ENCODE results near the gene IRF2BPL. TPM values are rescaled to one million over a fixed set of nuclear protein-coding genes. Genes with fewer than 3 reads are reported as not detected.

Gene IRF2BPL
- total and polyA plus RNA-seq, 9 of the 15 experiments (the other 6 are each of a cell fraction or from before 2014, with no cell fraction given) = 0.52 to 21.6 (median 2.5) TPM

DNA sequence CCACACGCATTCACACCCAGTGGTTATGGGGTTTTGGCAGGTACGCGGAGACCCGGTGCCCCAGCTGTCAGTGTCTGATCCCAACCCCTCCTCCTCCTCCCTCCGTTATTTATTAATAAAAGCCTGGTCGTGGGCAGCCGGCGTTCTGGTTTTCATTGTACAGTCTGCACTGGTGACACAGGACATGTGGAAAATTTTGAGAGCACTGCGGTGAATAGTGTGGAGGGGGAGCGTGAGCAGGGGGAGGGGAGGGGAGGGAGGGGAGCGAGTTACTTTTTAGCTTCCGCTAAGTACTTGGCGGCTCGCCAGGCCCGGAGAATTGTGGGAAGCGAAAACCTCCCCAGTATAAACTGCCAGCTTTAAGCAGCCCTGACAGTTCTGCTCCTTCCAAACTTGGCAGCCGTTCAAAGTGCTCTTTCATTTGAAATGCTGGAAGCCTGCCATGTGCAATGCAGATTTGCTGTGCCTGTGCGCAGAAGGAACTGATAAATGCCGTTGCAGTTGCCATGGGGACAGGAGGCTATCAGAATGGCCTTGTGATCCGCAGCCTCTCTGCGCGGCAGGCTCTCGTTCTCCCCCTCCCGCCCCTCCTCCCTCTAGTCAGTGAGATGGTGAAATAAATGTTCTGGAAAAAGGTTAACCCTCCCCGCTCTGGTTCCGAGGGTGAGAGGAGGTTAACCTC lies 11.7 kb upstream of the IRF2BPL start (continued):
- TF ChIP-seq, protein P1, sequence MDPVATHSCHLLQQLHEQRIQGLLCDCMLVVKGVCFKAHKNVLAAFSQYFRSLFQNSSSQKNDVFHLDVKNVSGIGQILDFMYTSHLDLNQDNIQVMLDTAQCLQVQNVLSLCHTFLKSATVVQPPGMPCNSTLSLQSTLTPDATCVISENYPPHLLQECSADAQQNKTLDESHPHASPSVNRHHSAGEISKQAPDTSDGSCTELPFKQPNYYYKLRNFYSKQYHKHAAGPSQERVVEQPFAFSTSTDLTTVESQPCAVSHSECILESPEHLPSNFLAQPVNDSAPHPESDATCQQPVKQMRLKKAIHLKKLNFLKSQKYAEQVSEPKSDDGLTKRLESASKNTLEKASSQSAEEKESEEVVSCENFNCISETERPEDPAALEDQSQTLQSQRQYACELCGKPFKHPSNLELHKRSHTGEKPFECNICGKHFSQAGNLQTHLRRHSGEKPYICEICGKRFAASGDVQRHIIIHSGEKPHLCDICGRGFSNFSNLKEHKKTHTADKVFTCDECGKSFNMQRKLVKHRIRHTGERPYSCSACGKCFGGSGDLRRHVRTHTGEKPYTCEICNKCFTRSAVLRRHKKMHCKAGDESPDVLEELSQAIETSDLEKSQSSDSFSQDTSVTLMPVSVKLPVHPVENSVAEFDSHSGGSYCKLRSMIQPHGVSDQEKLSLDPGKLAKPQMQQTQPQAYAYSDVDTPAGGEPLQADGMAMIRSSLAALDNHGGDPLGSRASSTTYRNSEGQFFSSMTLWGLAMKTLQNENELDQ (CRISPR knock-in tag; IDR thresholded peaks at IDR 0.05; ENCODE audit: borderline replicate concordance) = no peak
- TF ChIP-seq, protein P2, sequence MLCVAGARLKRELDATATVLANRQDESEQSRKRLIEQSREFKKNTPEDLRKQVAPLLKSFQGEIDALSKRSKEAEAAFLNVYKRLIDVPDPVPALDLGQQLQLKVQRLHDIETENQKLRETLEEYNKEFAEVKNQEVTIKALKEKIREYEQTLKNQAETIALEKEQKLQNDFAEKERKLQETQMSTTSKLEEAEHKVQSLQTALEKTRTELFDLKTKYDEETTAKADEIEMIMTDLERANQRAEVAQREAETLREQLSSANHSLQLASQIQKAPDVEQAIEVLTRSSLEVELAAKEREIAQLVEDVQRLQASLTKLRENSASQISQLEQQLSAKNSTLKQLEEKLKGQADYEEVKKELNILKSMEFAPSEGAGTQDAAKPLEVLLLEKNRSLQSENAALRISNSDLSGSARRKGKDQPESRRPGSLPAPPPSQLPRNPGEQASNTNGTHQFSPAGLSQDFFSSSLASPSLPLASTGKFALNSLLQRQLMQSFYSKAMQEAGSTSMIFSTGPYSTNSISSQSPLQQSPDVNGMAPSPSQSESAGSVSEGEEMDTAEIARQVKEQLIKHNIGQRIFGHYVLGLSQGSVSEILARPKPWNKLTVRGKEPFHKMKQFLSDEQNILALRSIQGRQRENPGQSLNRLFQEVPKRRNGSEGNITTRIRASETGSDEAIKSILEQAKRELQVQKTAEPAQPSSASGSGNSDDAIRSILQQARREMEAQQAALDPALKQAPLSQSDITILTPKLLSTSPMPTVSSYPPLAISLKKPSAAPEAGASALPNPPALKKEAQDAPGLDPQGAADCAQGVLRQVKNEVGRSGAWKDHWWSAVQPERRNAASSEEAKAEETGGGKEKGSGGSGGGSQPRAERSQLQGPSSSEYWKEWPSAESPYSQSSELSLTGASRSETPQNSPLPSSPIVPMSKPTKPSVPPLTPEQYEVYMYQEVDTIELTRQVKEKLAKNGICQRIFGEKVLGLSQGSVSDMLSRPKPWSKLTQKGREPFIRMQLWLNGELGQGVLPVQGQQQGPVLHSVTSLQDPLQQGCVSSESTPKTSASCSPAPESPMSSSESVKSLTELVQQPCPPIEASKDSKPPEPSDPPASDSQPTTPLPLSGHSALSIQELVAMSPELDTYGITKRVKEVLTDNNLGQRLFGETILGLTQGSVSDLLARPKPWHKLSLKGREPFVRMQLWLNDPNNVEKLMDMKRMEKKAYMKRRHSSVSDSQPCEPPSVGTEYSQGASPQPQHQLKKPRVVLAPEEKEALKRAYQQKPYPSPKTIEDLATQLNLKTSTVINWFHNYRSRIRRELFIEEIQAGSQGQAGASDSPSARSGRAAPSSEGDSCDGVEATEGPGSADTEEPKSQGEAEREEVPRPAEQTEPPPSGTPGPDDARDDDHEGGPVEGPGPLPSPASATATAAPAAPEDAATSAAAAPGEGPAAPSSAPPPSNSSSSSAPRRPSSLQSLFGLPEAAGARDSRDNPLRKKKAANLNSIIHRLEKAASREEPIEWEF (CRISPR knock-in tag; IDR thresholded peaks at IDR 0.05) = no peak; the same call in 1 of the 2 replicates
- no peak for TF ChIP-seq ZEB2 (IDR thresholded peaks at IDR 0.05)
- no peak for TF ChIP-seq ZBTB8A (IDR thresholded peaks at IDR 0.05; ENCODE audit: partially characterized antibody)
- TF ChIP-seq BCL6 (CRISPR knock-in tag; IDR thresholded peaks at IDR 0.05) = no peak
- TF ChIP-seq EZH2 (IDR thresholded peaks at IDR 0.05; ENCODE audit: borderline replicate concordance, low read depth, low read length) = no peak
- TF ChIP-seq, protein P3, sequence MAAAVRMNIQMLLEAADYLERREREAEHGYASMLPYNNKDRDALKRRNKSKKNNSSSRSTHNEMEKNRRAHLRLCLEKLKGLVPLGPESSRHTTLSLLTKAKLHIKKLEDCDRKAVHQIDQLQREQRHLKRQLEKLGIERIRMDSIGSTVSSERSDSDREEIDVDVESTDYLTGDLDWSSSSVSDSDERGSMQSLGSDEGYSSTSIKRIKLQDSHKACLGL (CRISPR knock-in tag; IDR thresholded peaks at IDR 0.05; ENCODE audit: borderline replicate concordance, poor library complexity, severe bottlenecking) = no peak
- TF ChIP-seq, protein P4, sequence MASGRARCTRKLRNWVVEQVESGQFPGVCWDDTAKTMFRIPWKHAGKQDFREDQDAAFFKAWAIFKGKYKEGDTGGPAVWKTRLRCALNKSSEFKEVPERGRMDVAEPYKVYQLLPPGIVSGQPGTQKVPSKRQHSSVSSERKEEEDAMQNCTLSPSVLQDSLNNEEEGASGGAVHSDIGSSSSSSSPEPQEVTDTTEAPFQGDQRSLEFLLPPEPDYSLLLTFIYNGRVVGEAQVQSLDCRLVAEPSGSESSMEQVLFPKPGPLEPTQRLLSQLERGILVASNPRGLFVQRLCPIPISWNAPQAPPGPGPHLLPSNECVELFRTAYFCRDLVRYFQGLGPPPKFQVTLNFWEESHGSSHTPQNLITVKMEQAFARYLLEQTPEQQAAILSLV (tag; IDR thresholded peaks at IDR 0.05) = no peak
- TF ChIP-seq EP300 (IDR thresholded peaks at IDR 0.05; ENCODE audit: low read length) = peak; percentile 88
- TF ChIP-seq SETDB1 (IDR thresholded peaks at IDR 0.05; ENCODE audit: low read length) = no peak
- no peak for TF ChIP-seq POU5F1 (IDR thresholded peaks at IDR 0.05; ENCODE audit: borderline replicate concordance, low read depth, low read length, partially characterized antibody)
- TF ChIP-seq SOX6 (IDR thresholded peaks at IDR 0.05) = peak; percentile 80
- no peak for TF ChIP-seq PHB (CRISPR knock-in tag; IDR thresholded peaks at IDR 0.05)
- no peak for TF ChIP-seq ZNF644 (tag; IDR thresholded peaks at IDR 0.05; ENCODE audit: low read depth)
- TF ChIP-seq, protein P5, sequence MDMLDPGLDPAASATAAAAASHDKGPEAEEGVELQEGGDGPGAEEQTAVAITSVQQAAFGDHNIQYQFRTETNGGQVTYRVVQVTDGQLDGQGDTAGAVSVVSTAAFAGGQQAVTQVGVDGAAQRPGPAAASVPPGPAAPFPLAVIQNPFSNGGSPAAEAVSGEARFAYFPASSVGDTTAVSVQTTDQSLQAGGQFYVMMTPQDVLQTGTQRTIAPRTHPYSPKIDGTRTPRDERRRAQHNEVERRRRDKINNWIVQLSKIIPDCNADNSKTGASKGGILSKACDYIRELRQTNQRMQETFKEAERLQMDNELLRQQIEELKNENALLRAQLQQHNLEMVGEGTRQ (CRISPR knock-in tag; IDR thresholded peaks at IDR 0.05) = no peak
- TF ChIP-seq XRCC4 (IDR thresholded peaks at IDR 0.05; ENCODE audit: extremely low read depth, insufficient read depth, insufficient read length) = no peak
- TF ChIP-seq NFXL1 (CRISPR knock-in tag; IDR thresholded peaks at IDR 0.05) = no peak

All from K562 (cell line).